Activated CD4-positive, alpha-beta T cell treated with anti-CD3 and anti-CD28 coated beads, Interleukin-2, amount 50 U/mL, for 48 hours (primary cell): ENCODE data around the gene MDC1.
A peak's percentile ranks its signal among the peaks of the same experiment; 100 is the strongest.

Experiments
- DNase-seq, 2 experiments: peaks; one replicate each; pipeline ENCODE4 v3.0.0-alpha.2; 2020

The MDC1 gene

GRCh38 chr6:30696432-30696831 is 20.6 kb downstream of the MDC1 start:
- DNase-seq: no peak

GRCh38 chr6:30691208-30691847 is 25.8 kb downstream of the MDC1 start:
- DNase-seq: no peak

GRCh38 chr6:30690403-30691207 is 26.5 kb downstream of the MDC1 start, which contains the start of gene NRM:
NRM (minus strand) TSS chr6:30690984; CDS start chr6:30690974, 10 bp downstream.
- peak; percentile 80 to 82 for DNase-seq

GRCh38 chr6:30689985-30690384 is 27.1 kb downstream of the MDC1 start:
- no peak for DNase-seq

- DNase-seq: no peak
These were observed 27.8 kb downstream of the MDC1 start for GRCh38 chr6:30689022-30689865.

GRCh38 chr6:30688569-30688968 is 28.5 kb downstream of the MDC1 start:
- peak in 1 of 2 experiments; percentile 21 for DNase-seq

GRCh38 chr6:30687659-30688431 is 29.2 kb downstream of the MDC1 start:
- peak in 1 of 2 experiments; percentile 12 for DNase-seq

GRCh38 chr6:30686908-30687658 is 30.0 kb downstream of the MDC1 start:
- DNase-seq: peak; percentile 96 to 97

- peak; percentile 92 for DNase-seq
These were observed 30.8 kb downstream of the MDC1 start, which contains the start of gene PPP1R18 for GRCh38 chr6:30686009-30686907. PPP1R18 (minus strand) TSS chr6:30686645; CDS start chr6:30686018, 627 bp downstream.

GRCh38 chr6:30685157-30686008 is 31.7 kb downstream of the MDC1 start:
- DNase-seq: peak; percentile 34 to 47

GRCh38 chr6:30684386-30685156 is 32.5 kb downstream of the MDC1 start:
- DNase-seq: peak; percentile 68 to 73

GRCh38 chr6:30683980-30684338 is 33.1 kb downstream of the MDC1 start:
- no peak for DNase-seq

GRCh38 chr6:30683183-30683979 is 33.7 kb downstream of the MDC1 start:
- DNase-seq: peak in 1 of 2 experiments; percentile 26

- peak; percentile 85 to 90 for DNase-seq
These were observed 34.7 kb downstream of the MDC1 start for GRCh38 chr6:30682143-30683117.

- DNase-seq: peak in 1 of 2 experiments; percentile 18
These were observed 35.3 kb downstream of the MDC1 start for GRCh38 chr6:30681766-30682142.

GRCh38 chr6:30679765-30680535 is 37.1 kb downstream of the MDC1 start:
- DNase-seq: peak in 1 of 2 experiments; percentile 18
